ENCODE results near the gene FUOM.

DNA sequence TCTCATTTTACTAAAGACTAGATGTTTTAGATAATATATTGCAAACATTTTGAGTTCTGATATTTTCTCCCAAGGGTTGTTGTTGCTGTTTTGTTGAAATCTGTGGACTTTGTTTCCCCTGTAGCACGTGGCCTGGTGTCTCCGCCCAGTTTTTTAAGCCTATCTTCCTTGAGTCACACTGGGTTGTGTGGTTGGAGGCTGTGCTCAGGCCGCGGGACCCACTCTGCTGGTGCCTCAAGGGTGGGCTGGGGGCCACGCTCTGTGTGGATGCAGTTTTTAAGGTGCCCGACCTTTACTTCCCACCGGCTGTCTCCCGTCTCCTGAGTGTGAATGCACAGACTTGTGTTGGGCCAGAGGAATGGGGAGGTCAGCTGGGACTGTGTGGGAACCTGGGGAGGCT is 14.9 kb downstream of the FUOM start:
- TF ChIP-seq, protein P1, sequence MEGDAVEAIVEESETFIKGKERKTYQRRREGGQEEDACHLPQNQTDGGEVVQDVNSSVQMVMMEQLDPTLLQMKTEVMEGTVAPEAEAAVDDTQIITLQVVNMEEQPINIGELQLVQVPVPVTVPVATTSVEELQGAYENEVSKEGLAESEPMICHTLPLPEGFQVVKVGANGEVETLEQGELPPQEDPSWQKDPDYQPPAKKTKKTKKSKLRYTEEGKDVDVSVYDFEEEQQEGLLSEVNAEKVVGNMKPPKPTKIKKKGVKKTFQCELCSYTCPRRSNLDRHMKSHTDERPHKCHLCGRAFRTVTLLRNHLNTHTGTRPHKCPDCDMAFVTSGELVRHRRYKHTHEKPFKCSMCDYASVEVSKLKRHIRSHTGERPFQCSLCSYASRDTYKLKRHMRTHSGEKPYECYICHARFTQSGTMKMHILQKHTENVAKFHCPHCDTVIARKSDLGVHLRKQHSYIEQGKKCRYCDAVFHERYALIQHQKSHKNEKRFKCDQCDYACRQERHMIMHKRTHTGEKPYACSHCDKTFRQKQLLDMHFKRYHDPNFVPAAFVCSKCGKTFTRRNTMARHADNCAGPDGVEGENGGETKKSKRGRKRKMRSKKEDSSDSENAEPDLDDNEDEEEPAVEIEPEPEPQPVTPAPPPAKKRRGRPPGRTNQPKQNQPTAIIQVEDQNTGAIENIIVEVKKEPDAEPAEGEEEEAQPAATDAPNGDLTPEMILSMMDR (IDR thresholded peaks at IDR 0.05): no peak
- no peak for TF ChIP-seq POLR2A (IDR thresholded peaks at IDR 0.05)

All from body of pancreas (tissue), 4 donors.